Kidney capillary endothelial cell (primary cell): ENCODE data around the gene NDUFAF2.

Source experiments
- DNase-seq: peaks from one replicate; pipeline ENCODE4 v3.0.0-alpha.2; 2018; ENCODE audit warnings: low spot score

Gene NDUFAF2

DNA sequence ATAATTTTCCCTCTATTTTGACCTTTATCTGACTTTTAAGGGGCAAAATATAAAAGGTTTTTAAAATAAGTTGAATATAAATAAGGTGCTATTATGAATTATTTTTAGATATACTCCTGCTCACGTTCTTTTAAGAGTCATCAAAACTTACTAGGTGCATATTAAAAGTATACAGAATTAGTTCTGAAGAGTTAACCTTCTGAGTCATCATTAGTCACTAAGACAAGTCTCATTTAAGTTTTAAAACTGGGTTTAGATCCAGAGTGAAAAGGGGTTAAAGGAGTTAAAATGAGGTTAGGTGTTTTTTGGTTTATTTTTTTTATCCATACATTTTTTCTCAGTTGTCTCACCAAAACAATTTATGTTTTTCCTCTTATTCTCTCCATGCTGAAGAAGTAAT, 175.5 kb downstream of the NDUFAF2 start:
- DNase-seq, result no peak

DNA sequence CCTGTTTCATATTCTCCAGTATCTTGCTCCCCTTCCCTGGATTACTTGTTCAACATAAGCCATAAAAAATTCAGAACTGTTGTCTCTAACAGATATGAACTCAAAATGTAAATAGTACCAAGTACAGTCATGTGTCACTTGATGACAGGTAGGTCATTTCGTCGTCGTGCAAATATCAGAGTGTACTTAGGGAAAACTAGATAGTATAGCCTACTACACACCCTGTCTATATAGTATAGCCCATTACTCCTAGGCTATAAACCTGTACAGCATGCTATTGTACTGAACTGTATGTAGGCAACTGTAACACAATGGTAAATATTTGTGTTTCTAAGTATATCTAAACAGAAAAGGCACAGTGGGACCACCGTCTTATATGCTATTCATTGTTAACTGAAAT, 178.1 kb downstream of the NDUFAF2 start:
- no peak for DNase-seq

DNA sequence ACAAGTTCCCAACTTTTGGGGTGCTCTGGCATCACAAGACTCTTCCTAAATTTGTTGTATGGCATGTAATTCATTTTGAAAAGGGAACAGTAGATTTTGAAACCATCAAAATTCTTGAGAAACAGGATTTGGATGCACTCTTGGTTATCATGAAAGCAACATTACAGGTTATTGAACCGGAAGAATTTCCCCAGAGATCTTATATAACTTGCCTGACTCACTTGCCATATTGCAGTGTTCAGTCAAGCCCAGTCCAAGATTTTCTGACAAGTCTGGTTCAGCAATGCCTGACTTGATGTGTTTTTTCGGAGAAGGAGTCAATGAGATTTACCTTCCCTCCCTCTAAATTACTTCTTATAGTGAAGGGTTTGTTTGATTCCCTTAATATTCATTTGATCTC, 185.3 kb downstream of the NDUFAF2 start:
- DNase-seq, result no peak

DNA sequence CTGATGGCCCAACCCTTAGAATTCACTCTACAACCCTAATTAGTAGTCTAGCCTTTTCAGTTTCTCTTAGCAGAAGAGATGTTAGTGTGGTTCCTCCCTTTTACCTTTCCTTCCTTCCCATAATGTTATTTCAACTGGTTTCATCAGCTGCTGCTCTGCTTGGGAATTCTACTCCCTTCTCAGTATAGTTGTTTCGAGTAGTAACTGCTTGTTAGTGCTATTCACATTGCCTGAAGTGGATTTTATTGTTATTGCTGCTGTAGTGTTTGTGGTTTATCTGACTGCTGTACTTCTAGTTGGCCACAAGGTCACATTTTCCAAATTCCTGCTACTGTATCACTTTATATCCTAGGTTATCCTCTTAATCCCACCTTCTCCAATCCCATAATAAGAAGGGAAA, 187.6 kb downstream of the NDUFAF2 start:
- DNase-seq, result no peak

DNA sequence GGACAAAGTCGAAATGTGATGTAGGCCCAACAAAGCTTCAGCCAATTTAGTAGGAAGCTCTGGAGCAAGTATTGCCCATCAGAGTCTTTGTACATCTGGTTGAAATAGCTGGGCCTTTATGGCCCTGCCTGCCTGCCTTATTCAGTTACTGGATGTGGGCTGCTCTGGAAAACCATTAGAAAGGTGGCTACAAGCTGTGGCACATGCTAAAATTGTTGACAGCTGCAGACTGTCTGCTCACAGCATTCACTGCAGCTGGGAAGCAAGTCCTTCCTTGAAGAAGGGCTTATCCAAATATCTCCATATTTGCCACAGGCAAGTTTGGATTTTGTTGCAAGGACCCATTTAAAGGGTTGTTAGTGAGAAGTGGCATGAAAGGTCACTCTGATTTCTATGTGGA, 192.8 kb downstream of the NDUFAF2 start:
- DNase-seq, result no peak

DNA sequence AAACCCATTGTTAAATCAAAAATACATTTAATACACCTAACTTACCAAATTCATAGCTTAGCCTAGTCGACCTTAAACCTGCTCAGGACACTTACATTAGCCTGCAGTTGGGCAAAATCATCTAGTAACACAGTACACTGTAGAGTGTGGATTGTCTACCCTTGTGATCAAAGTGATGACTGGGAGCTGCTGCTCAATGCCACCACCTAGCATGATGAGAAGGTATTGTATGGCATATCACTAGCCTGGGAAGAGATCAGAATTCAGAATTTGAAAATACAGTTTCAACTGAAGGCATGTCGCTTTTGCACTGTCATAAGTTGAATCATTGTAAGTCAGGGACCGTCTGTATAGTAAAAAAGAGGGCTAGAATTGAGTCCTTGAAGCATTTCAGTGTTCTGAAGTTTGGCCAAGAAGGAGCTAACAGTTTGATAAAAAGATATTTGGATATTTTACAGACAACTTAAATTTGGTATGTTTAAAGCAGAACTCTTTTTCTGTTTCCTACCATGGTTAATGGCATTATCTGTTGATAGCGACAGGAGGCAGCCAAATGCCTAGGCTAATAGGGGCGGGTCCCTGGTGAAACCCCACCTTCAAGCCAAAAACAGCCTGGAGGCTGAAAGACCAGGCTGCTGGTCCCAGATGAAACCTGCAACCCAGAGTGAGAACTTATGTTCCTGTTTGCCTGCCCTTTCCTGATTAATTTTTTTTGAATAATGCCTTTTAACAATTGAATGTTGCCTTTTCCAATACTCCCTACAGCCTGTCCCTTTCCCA, 194.3 kb downstream of the NDUFAF2 start:
- DNase-seq, result no peak

DNA sequence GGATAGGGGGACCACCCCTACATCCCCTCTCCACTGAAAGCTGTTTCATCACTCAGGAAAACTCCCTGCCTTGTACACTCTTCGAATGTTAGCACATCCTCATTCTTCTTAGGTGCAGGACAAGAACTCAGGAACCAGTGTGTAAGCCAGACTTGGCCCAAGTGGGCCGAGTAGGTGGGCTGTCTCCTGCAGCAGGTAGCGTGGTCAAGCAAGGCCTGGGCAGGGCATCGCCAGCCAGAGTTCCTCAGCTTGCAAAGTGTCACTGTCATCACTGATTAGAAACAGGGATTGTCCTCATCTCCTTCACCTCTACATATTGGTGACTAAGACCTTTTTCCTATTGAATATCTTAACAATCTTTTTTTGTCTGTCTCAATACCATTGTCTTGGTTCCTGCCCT, 194.9 kb downstream of the NDUFAF2 start:
- no peak for DNase-seq

DNA sequence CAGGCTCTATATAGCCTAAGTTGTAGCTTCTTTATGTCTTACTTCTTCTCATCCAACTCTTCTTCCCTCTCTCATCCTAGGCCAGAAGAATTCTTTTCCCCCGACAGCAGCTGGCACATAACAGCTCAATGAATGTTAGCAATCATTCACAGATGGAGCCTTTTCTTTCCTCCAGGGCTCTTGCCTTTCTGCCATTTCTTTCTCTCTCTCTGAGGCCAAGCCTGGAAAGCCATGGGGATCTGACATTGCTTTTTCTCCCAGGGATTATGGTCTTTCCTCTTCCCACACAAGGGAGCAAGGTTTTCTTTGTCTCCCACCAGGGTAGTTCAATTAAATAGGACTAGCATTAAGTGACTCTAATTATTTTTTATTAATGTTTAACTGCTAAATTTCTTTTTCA, 196.8 kb downstream of the NDUFAF2 start:
- DNase-seq, result no peak

DNA sequence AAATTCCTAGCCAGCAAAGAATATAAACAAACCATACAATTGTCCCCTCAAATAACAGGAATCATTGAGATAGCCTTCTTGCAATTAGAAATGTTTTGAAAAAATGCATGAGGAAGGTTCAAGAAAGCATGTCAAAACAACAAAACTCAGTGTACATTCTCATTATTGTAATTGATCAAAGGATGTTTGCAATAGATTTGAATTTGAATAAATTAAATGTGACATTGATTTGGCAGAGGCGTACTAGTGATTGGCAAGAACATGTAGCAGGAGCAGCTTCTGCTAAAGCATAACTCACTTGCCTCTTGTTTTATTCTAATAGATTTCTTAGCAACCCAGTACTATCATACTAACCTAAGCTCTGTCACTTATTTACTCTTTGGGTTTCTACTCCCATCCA, 197.4 kb downstream of the NDUFAF2 start:
- DNase-seq, result no peak

DNA sequence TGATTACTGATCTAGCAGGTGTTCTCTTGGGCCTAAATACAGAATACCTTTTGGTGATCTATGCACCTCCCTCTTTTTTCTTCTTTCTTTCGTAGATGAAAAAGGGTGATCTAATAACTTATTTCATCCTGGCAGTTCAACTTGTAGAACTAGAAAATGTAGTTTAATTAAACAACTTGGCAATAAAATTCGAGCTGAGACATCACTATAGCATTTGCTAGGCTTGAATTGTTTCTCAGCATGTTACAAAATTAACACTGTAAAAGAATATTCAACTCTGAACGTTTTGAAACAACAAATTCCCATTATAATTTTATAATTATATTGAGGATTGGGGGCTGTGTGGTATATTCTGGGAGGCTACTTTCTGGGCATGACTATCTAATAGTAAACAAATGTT, 197.8 kb downstream of the NDUFAF2 start:
- DNase-seq, result no peak

DNA sequence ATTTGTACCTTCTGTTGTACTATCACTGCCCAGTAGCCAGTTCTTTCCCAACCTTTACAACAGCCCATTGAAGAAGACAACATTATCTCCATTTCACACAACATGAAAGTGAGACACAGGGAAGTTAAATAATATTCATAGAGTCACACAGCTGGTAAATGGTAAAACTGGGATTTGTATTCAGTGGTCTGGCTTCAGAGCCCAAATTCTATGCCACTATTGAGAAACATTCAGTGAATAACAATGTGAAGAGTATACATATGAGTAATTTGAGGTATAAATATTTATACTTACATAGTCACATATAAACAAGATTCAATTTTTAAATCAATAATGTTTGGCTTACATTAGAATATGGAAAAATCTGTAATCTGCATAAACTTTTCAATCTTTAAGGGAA, 203.5 kb downstream of the NDUFAF2 start:
- no peak for DNase-seq

DNA sequence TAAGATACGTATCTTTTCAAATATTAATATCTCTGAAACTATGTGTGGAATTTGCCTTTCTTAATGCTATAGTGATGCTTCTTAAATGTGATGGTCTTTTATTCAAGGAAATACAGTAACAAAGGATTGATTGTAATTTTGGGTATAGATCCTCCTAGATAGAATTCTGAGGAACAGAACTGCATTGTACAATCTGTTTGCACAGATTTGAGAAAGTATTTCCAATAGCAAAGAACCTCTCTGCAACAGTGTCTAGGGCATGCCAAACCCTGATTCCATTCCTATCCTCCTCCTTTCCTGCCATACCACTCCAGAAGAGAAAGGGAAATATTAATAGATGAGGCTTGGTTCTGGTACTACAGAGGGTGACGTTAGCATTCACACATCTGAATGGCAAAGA, 206.9 kb downstream of the NDUFAF2 start:
- DNase-seq, result no peak

DNA sequence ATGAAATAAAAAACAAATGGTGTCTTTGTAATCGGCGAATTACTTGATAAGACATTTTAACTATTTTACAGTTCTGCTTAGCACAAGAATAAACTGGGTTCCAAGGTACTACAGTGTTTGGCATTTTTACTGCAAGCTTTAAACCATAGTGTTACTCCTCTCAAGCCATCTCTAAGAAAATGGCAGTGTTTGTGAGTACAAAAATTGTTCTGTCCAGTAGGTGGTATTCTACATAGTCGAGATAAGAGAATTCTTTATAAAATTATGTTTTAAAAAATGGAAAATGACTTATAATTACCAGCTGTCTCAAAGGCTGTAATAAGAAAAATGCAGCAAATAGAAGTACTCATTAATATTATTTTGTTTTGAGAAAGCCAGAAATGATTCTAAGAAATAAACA, 214.1 kb downstream of the NDUFAF2 start:
- no peak for DNase-seq

DNA sequence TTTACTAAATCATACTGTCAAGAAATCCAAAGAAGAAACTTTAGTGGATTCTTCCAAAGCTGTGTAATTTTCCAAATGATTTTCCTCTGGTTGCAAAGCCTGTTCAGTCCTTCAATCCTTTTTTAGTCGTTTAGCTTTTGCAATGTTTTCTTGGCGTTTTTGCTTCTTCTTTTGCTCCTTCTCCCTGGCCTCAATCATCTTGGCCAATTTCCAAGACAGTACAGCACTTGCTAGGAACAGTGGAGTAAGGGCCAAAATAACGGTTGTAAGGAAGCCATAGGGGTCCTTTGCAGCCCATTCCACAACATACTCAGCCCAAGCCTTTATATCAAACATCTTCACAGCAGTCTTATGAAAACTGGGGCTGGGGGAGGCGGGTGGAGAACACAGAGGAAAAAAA, 214.8 kb downstream of the NDUFAF2 start:
- DNase-seq, result no peak

DNA sequence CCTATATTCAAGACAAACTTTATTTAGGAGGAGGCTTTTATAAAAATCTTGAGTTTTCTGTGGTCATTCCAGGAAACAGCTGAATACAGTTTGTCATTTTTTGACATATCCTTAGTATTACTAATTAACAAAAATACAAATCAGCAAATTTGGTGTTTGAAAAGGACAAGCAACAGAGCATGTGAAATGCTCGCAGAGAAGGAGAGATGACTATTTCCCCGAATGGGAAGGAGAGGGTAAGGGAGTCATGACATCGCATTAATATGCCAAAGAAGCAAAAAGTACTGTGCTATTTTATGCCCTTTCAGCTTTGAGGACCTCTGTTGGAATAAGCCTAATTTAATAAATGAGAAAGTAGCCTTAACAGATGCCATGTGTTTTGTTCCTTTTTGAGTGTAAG, 215.5 kb downstream of the NDUFAF2 start:
- no peak for DNase-seq

DNA sequence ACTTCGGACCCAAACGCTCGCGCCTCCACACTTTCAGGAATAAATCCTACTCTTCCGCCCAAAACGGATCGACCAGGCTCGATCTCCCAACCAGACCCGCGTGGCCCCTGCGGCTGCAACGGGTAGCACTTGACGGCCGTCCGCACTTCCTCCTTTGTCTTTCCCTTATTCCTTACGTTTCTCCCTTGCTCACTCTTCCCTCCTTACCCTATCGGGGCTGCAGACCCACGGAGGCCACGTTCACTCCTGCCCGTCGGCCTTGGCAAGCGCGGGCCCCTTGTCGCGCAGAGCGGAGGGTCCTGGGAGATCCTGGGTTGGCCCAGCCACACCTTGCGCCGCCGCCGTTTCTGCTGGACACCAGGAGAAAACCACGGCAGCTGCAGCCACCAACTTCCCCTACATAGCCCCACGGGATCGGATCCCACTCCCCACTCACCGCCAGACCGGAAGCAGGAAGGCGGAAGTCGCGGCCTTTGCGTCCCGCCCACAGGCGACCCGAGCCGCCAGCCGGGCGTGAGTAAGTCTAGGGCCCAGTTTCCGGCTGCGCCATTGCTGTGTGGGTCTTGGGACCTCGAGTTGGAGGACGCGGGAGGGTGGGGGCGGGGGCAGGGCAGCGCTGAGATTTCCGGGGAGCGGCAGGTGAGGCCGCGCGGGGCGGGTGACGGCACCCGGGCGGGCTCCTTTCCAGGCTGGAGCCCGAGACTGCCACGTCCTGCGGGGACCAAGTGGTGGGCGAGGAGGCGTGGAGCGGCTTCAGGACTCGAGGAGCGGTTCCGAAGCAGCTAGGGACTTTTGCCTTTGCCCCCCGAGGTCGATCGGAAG, 217.2 kb downstream of the NDUFAF2 start, which contains the start of gene SMIM15:
Gene SMIM15 (minus strand): TSS at position 459 of the 822 bp plus-strand sequence. CDS start 2,297 bp downstream, outside the sequence.
- peak; percentile 86 for DNase-seq

DNA sequence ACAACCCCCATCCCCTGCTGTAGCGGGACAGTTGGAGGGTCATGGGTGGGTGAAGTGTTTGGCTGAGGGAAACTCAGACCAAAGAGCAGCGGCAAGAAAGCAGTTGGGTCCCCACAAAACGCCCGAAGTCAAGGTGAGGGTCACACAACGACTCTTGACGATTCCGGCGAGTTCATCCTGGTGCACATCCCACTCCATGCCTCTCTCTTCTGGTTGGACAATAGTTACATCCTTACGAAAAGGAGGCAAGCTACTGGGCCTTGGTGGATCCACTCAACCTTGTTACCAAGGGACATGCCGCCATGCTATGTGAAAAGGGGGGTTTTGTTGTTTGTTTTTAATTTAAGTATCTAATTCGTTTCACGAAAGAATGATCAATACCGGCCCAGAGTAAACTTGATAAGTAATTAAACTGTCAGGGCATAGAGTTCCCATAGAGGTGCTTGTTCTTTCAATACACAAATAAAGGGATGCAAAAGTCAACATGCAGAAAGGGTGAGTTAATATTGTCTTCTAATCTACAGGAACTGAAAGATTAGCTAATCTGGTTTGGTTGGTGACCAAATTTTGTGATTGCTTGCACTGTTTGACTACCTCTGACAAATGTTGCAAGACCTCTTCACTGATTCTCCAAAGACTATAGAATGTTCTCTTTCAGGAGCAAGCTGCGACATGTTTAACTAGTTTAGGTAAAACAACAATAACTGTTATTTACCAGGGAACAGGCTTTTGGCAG, 218.0 kb downstream of the NDUFAF2 start:
- DNase-seq, result no peak

DNA sequence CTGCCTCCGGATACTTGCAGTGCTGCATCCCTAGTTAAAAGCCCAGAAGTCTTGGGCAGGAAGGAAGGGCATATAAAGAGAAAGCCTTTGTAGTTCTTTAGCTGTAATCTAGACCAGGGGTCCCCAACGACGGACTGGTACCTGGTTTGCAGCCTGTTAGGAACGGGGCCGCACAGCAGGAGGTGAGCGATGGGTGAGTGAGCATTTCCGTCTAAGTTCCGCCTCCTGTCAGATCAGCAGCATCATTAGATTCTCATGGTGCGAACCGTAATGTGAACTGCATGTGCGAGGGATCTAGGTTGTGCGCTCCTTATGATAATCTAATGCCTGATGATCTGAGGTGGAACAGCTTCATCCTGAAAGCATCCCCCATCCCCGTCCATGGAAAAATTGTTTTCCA, 218.9 kb downstream of the NDUFAF2 start:
- DNase-seq, result no peak

DNA sequence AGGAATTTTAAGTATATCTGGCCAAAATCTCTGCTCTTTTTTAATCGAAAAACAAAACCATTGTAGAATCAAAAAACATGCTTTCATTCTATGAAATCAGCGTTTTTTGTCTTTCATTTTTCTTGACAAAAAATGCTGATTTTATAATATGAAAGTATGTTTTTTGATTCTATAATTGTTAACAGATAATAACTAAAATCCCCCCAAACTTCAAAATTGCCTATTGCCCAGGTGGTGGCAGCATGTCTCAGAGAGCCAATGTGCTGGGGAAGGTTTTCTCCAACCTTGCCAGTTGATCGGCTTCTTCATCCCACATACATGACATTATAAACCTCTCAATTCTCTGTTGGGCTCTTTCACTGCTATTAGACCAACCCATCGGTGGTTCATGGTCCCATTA, 222.4 kb downstream of the NDUFAF2 start:
- DNase-seq, result no peak

DNA sequence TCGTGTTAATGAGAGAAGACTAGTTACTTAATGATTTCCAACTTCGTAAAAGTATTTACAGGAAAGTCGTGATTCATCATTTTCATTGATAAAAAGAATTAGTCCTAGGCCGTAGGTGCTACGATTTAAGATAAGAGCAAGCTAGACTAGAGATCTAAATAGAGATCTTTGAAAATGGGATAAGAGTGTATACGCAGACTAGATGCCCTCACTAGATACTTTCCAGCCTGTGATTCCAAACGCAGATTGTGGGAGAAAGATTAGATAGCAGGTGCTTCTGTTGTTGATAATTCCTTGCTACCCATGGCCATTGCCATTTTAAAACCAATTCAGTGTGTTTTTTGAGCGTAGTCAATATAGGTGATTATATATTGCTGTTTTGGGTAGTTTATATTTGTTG, 223.9 kb downstream of the NDUFAF2 start:
- DNase-seq, result no peak

DNA sequence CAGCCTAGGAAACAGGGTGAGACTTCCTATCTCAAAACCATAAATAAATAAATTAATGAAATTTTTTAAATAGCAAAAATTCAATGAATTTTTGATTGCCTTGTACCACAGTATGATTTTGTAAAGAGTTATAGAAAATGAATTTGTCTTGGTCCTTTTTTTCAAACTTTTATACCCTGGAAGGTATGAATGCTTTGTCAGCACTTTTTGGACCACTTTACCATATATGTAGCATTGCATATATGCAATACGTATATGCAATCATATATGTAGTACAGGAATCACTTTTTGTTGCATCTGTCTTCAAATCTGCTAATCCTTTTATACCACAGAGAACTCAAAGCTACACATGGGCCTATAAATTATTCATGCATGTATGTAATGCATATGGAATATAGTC, 226.5 kb downstream of the NDUFAF2 start:
- no peak for DNase-seq

DNA sequence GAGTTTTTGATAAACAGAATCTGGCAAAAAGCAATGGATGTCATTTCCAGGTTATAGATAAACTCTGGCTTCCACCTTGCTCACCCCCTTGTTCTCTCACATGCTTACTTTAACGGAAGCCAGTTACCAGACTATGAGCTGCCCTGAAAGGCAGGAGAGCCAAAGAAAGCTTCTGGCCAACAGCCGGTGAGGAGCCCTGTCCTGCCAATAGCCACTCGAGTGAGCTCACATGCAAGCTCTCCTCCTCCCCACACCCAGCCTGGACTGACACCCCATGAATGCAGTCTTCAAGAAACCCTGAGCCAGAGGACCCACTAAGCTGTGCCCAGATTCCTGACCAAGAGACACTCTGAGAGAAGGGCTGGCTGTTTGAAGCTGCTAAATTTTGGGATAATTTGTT, 231.6 kb downstream of the NDUFAF2 start:
- DNase-seq, result no peak

DNA sequence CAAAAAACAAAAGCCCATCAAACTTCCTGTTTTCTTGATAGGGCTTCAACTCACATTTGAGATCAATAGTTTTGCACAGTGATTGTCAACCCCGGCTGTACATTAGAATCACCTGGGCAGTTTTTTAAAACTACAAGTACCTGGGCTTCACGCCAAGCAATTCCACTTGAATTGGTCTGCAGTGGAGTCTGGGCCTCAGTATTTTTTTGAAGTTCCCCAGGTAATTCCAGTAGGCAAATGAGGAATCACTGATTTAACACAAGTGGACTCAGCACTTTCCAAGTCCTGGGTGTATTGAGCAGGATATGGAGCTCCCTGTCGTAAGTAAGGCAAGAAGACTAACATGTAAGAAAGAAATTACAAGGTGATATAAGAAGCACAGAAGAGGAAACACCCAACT, 232.1 kb downstream of the NDUFAF2 start:
- no peak for DNase-seq
